Smooth muscle cell (in vitro differentiated cells): ENCODE data around the gene HOTAIR. TPM values are rescaled to one million over a fixed set of nuclear protein-coding genes. Genes with fewer than 3 reads are reported as not detected.

Source experiments
- DNase-seq: peaks from one replicate; lab custom pipeline; 2025; ENCODE audit not compliant: unreplicated experiment; lab: John Stamatoyannopoulos, UW
- H2AFZ ChIP-seq: fragments of 200-600 bp; sonication (generic); 2 replicates; pipeline ENCODE4 v1.6.0; 2016; ENCODE audit warnings: antibody characterized with exemption, low read depth, mild to moderate bottlenecking
- H3F3A ChIP-seq: fragments of 200-600 bp; sonication (generic); 2 replicates; pipeline ENCODE4 v1.6.0; 2017; ENCODE audit warnings: antibody characterized with exemption, low read depth
- H3K27ac ChIP-seq: fragments of 200-600 bp; sonication (generic); 2 replicates; pipeline ENCODE4 v1.5.1; 2016; ENCODE audit warnings: low read depth, mild to moderate bottlenecking
- H3K27me3 ChIP-seq: fragments of 200-600 bp; sonication (generic); 2 replicates; pipeline ENCODE4 v1.6.1; 2016; ENCODE audit warnings: low read depth, mild to moderate bottlenecking
- H3K36me3 ChIP-seq: fragments of 200-600 bp; sonication (generic); 2 replicates; pipeline ENCODE4 v1.5.1; 2016; ENCODE audit warnings: low read depth
- H3K4me1 ChIP-seq: fragments of 200-600 bp; sonication (generic); 2 replicates; pipeline ENCODE4 v1.5.1; 2016; ENCODE audit warnings: low read depth
- H3K4me2 ChIP-seq: fragments of 200-600 bp; sonication (generic); 2 replicates; pipeline ENCODE4 v1.6.0; 2016; ENCODE audit warnings: mild to moderate bottlenecking
- H3K4me3 ChIP-seq: fragments of 200-600 bp; sonication (generic); 2 replicates; pipeline ENCODE4 v1.5.1; 2016; ENCODE audit warnings: mild to moderate bottlenecking
- H3K79me2 ChIP-seq: fragments of 200-600 bp; sonication (generic); 2 replicates; pipeline ENCODE4 v1.6.0; 2016; ENCODE audit warnings: low read depth, mild to moderate bottlenecking
- H3K9ac ChIP-seq: fragments of 200-600 bp; sonication (generic); 2 replicates; pipeline ENCODE4 v1.6.0; 2016; ENCODE audit warnings: low read depth
- H3K9me3 ChIP-seq: fragments of 200-600 bp; sonication (generic); replicated peaks from 2 replicates; pipeline ENCODE4 v1.5.1; 2016; ENCODE audit warnings: low read depth
- H4K20me1 ChIP-seq: fragments of 200-600 bp; sonication (generic); 2 replicates; pipeline ENCODE4 v1.6.0; 2016; ENCODE audit warnings: low read depth
- CTCF ChIP-seq: fragments of 200-600 bp; sonication (generic); IDR thresholded peaks from 2 replicates; pipeline ENCODE4 v1.5.1; 2017; ENCODE audit warnings: borderline replicate concordance, mild to moderate bottlenecking, antibody characterized with exemption; ENCODE audit not compliant: insufficient read depth, poor library complexity, severe bottlenecking
- WGBS: methylation state at CpG from one replicate; pipeline ENCODE4 v1.1.7; 2016; ENCODE audit warnings: low lambda C conversion rate; 5-methylcytosine and 5-hydroxymethylcytosine counted together
- polyA plus RNA-seq: library from polyadenylated mRNA; unstranded; fragments of >200 nt; fragmentation: Nextera tagmentation; extraction: Ambion mirVana; gene quantifications from 2 replicates; pipeline ENCODE4 v1.2.1, GENCODE V29; 2016
- total RNA-seq: library from RNA; depleted of rRNA; stranded (reverse); fragments of >200 nt; gene quantifications from 2 replicates; pipeline ENCODE4 v1.2.3, GENCODE V29; 2014

HOTAIR gene
- total and polyA plus RNA-seq, 2 experiments from 2014 or later: 0.43 TPM; not detected in 1

- no peak overlapping the region for H3K27ac ChIP-seq
- H3K9ac ChIP-seq: no peak overlapping the region
- H3K27me3 ChIP-seq: peaks cover 100% of the 10 kb centered on the region
- H3K4me3 ChIP-seq: no peak overlapping the region
- no peaks in the 10 kb centered on the region for H3K36me3 ChIP-seq
- TF ChIP-seq CTCF: no peak
- no peaks in the 10 kb centered on the region for H4K20me1 ChIP-seq
- H3F3A ChIP-seq: no peaks in the 10 kb centered on the region
- no peak overlapping the region for H3K4me2 ChIP-seq
- H3K79me2 ChIP-seq: no peaks in the 10 kb centered on the region
- no peaks in the 10 kb centered on the region for H3K9me3 ChIP-seq
- no peaks in the 10 kb centered on the region for H3K4me1 ChIP-seq
- H2AFZ ChIP-seq: no peak overlapping the region
- no peak for DNase-seq
- 32% methylated on average over 26 of the region's 26 CpGs for WGBS
Measured at GRCh38 chr12:53982648-53983567, 8.2 kb upstream of the HOTAIR start.

- Histone ChIP-seq H3K4me3 (no peak overlapping the region), H3K4me1 (no peaks in the 10 kb centered on the region), H2AFZ (no peak overlapping the region), H3K79me2 (no peaks in the 10 kb centered on the region), H4K20me1 (no peaks in the 10 kb centered on the region), H3K27ac (no peak overlapping the region), H3K27me3 (peaks cover 100% of the 10 kb centered on the region), H3K4me2 (no peak overlapping the region), H3K9ac (no peak overlapping the region), H3K9me3 (no peaks in the 10 kb centered on the region), H3F3A (no peaks in the 10 kb centered on the region), H3K36me3 (no peaks in the 10 kb centered on the region)
- WGBS: 19% methylated on average over 30 of the region's 30 CpGs
- TF ChIP-seq CTCF: no peak
- DNase-seq: no peak
Measured at GRCh38 chr12:53981634-53982565, 7.1 kb upstream of the HOTAIR start.

- Histone ChIP-seq H3K4me1 (no peaks in the 10 kb centered on the region), H3K4me3 (no peak overlapping the region), H4K20me1 (no peaks in the 10 kb centered on the region), H3K79me2 (no peaks in the 10 kb centered on the region), H3K36me3 (no peaks in the 10 kb centered on the region), H3K9me3 (no peaks in the 10 kb centered on the region), H2AFZ (no peak overlapping the region), H3F3A (no peaks in the 10 kb centered on the region), H3K9ac (no peak overlapping the region), H3K4me2 (no peak overlapping the region), H3K27me3 (peaks cover 100% of the 10 kb centered on the region), H3K27ac (no peak overlapping the region)
- TF ChIP-seq CTCF: no peak
- WGBS: 41% methylated on average over 15 of the region's 15 CpGs
- DNase-seq: no peak
Measured at GRCh38 chr12:53980802-53981496, 6.2 kb upstream of the HOTAIR start.
